ENCODE results near the gene PCDHA1. TPM values are rescaled to one million over a fixed set of nuclear protein-coding genes. Genes with fewer than 3 reads are reported as not detected.

PCDHA1 gene
- total and polyA plus RNA-seq, 2 of the 13 experiments (the other 11 are each of a cell fraction or from before 2014, with no cell fraction given) = not detected

DNA sequence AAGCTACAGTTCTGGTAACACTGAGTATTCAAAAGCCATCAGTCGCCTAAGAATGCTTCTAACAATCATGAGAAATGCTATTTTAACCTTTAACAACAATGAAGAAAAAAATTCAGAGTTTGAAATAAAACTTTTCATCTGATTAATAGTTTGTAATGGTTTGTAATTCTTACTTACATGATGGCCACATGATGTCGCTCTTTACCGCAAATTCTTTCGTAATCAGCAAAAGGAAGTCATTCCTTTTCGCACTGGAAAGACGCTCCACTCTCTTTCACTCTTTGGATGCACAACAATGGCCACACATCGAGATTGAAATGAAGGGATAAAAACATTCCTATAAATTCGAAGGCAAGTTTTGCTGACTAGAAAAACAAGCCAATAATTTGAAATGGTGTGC is 48.1 kb downstream of the PCDHA1 start, which contains the start of gene PCDHA7:
PCDHA7 (plus strand) TSS at position 277 of the 400 bp plus-strand sequence; CDS start at position 392, 115 bp downstream.
- no peaks in the 10 kb centered on the region for H3K79me2 ChIP-seq (ENCODE audit: insufficient read depth, low read length)
- no peaks in the 10 kb centered on the region for H4K20me1 ChIP-seq (ENCODE audit: insufficient read depth, low read length)
- DNase-seq (ENCODE audit: low spot score) (peak; percentile 32), ATAC-seq (peak; percentile 54), FAIRE-seq (peak; percentile 47)
- H3K27me3 ChIP-seq (ENCODE audit: control insufficient read depth in 1 of 2, insufficient read depth in 2 of 2, low read length in 2 of 2) = no peaks in the 10 kb centered on the region
- peak within 1 kb of the TSS; percentile 62 to 68 (median 68) for H3K4me3 ChIP-seq (replicated peaks in 1 of 3; ENCODE audit: insufficient read depth in 1 of 3, low read depth in 2 of 3, low read length in 3 of 3)
- no peak within 1 kb of the TSS for H3K27ac ChIP-seq (ENCODE audit: extremely low read length, insufficient read depth, low read length)
- 19% methylated on average over 8 of the region's 8 CpGs for WGBS (ENCODE audit: low lambda C conversion rate)
- peak within 1 kb of the TSS; percentile 42 for H2AFZ ChIP-seq (ENCODE audit: low read length)
- H3K9ac ChIP-seq (ENCODE audit: insufficient read depth, low read depth, low read length) = peak within 1 kb of the TSS; percentile 36; the same call in 1 of the 2 replicates
- no TSS peak for BruUV-seq (replicated peaks)
- no peaks in the 10 kb centered on the region for H3K9me3 ChIP-seq (ENCODE audit: low read length)
- no peaks in the 10 kb centered on the region for H3K36me3 ChIP-seq (replicated peaks in 1 of 2; ENCODE audit: control insufficient read depth in 1 of 2, insufficient read depth in 2 of 2, low read length in 2 of 2)
- intact Hi-C loops (cut with micrococcal nuclease; ENCODE audit: unreplicated experiment) (no loop called here), in situ Hi-C loops (cut with HindIII; ENCODE audit: extremely low pct_ligation_motif_present, low pct_unique_long_range_greater_than_20kb) (no loop called here)
- POLR2A ChIA-PET = no interaction called here
- CTCF ChIA-PET (ENCODE audit: low intra/inter-chr PET ratio, low total read pairs) = no interaction called here
- H3K4me1 ChIP-seq (ENCODE audit: insufficient read depth, low read length) = no peaks in the 10 kb centered on the region
- peak within 1 kb of the TSS; percentile 78 for H3K4me2 ChIP-seq (ENCODE audit: low read depth, low read length)
- no peak for TF ChIP-seq GABPA (IDR thresholded peaks at IDR 0.05; ENCODE audit: low read depth, low read length)
- peak; percentile 23; the same call in 1 of the 2 replicates for TF ChIP-seq GABPA (CRISPR knock-in tag; IDR thresholded peaks at IDR 0.05; ENCODE audit: low read depth)
- TF ChIP-seq MAFK (conservative IDR thresholded peaks at IDR 0.05 in 1 of 2, IDR thresholded peaks at IDR 0.05 in 1 of 2; ENCODE audit: low read length in 2 of 2) = peak in 1 of 2 experiments; percentile 52; a peak in 3 of 4 replicates
- peak; percentile 40 for TF ChIP-seq STAG1 (CRISPR knock-in tag; IDR thresholded peaks at IDR 0.05)
- TF ChIP-seq CEBPG (CRISPR knock-in tag; IDR thresholded peaks at IDR 0.05) = peak; percentile 51; the same call in 1 of the 2 replicates
- TF ChIP-seq ZNF878 (CRISPR knock-in tag; IDR thresholded peaks at IDR 0.05) = no peak
- TF ChIP-seq, protein P1, sequence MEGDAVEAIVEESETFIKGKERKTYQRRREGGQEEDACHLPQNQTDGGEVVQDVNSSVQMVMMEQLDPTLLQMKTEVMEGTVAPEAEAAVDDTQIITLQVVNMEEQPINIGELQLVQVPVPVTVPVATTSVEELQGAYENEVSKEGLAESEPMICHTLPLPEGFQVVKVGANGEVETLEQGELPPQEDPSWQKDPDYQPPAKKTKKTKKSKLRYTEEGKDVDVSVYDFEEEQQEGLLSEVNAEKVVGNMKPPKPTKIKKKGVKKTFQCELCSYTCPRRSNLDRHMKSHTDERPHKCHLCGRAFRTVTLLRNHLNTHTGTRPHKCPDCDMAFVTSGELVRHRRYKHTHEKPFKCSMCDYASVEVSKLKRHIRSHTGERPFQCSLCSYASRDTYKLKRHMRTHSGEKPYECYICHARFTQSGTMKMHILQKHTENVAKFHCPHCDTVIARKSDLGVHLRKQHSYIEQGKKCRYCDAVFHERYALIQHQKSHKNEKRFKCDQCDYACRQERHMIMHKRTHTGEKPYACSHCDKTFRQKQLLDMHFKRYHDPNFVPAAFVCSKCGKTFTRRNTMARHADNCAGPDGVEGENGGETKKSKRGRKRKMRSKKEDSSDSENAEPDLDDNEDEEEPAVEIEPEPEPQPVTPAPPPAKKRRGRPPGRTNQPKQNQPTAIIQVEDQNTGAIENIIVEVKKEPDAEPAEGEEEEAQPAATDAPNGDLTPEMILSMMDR (CRISPR knock-in tag; IDR thresholded peaks at IDR 0.05) = peak; percentile 54
- TF ChIP-seq, protein P2, sequence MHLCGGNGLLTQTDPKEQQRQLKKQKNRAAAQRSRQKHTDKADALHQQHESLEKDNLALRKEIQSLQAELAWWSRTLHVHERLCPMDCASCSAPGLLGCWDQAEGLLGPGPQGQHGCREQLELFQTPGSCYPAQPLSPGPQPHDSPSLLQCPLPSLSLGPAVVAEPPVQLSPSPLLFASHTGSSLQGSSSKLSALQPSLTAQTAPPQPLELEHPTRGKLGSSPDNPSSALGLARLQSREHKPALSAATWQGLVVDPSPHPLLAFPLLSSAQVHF (CRISPR knock-in tag; IDR thresholded peaks at IDR 0.05) = no peak
- TF ChIP-seq ELF3 (CRISPR knock-in tag; IDR thresholded peaks at IDR 0.05) = peak; percentile 32; the same call in 1 of the 2 replicates
